Measurements from ENCODE around the gene SUOX. TPM values are rescaled to one million over a fixed set of nuclear protein-coding genes. Genes with fewer than 3 reads are reported as not detected.
A peak's percentile ranks its signal among the peaks of the same experiment; 100 is the strongest.

SUOX gene
- total RNA-seq, 1 experiment from 2014 or later = 23.2 TPM

- ChIA-PET POLR2A (interaction anchor here (1.3 kb wide), 1 partner anchor 9 kb away, joined by 10 read pairs; the partner anchor contains the start of gene RAB5B), CTCF (interaction anchor here (1.6 kb wide), 1 partner anchor 35 kb away, joined by 5 read pairs; no protein-coding TSS in a partner anchor)
- Mint-ChIP-seq H3K4me1 (peaks cover 26% of the 10 kb centered on the region), H3K27me3 (ENCODE audit: low read depth) (no peaks in the 10 kb centered on the region), H3K9me3 (no peaks in the 10 kb centered on the region), H3K36me3 (peaks cover 5% of the 10 kb centered on the region), H3K4me3 (peak overlapping the region; percentile 99), H3K27ac (peak overlapping the region; percentile 99)
- ATAC-seq (no peak), DNase-seq (ENCODE audit: low spot score) (no peak)
- no peak for TF ChIP-seq ATF2 (CRISPR knock-in tag; IDR thresholded peaks at IDR 0.05; ENCODE audit: borderline replicate concordance, low read depth)
- TF ChIP-seq GABPB1 (CRISPR knock-in tag; IDR thresholded peaks at IDR 0.05) = no peak
- no peak for TF ChIP-seq RELA (CRISPR knock-in tag; IDR thresholded peaks at IDR 0.05; ENCODE audit: borderline replicate concordance)
- no peak for TF ChIP-seq CREB1 (CRISPR knock-in tag; IDR thresholded peaks at IDR 0.05)
- no peak for TF ChIP-seq ZBTB43 (CRISPR knock-in tag; IDR thresholded peaks at IDR 0.05)
- TF ChIP-seq ZNF263 (CRISPR knock-in tag; IDR thresholded peaks at IDR 0.05; ENCODE audit: low read depth) = no peak
- no peak for TF ChIP-seq NR2C2 (CRISPR knock-in tag; IDR thresholded peaks at IDR 0.05)
- TF ChIP-seq ZNF232 (CRISPR knock-in tag; IDR thresholded peaks at IDR 0.05) = no peak
- TF ChIP-seq MLX (CRISPR knock-in tag; IDR thresholded peaks at IDR 0.05) = no peak
- TF ChIP-seq SP1 (CRISPR knock-in tag; conservative IDR thresholded peaks at IDR 0.05) = no peak
- no peak for TF ChIP-seq CDX4 (CRISPR knock-in tag; IDR thresholded peaks at IDR 0.05; ENCODE audit: borderline replicate concordance)
- TF ChIP-seq ERG (CRISPR knock-in tag; IDR thresholded peaks at IDR 0.05) = no peak
These were observed 31.8 kb upstream of the SUOX start for GRCh38 chr12:55965240-55965639.

- peaks cover 11% of the 10 kb centered on the region for H3K36me3 Mint-ChIP-seq
- H3K4me1 Mint-ChIP-seq = peaks cover 26% of the 10 kb centered on the region
- H3K9me3 Mint-ChIP-seq = no peaks in the 10 kb centered on the region
- TF ChIP-seq MYBL2 (CRISPR knock-in tag; IDR thresholded peaks at IDR 0.05) (no peak), ZSCAN18 (CRISPR knock-in tag; IDR thresholded peaks at IDR 0.05) (no peak), PREB (CRISPR knock-in tag; IDR thresholded peaks at IDR 0.05; ENCODE audit: borderline replicate concordance) (no peak), ZNF423 (CRISPR knock-in tag; IDR thresholded peaks at IDR 0.05) (no peak), GRHL2 (CRISPR knock-in tag; IDR thresholded peaks at IDR 0.05; ENCODE audit: insufficient replicate concordance, severe bottlenecking) (no peak), ATF3 (CRISPR knock-in tag; conservative IDR thresholded peaks at IDR 0.05) (no peak), ZNF219 (CRISPR knock-in tag; IDR thresholded peaks at IDR 0.05; ENCODE audit: borderline replicate concordance) (no peak), CDX4 (CRISPR knock-in tag; IDR thresholded peaks at IDR 0.05; ENCODE audit: borderline replicate concordance) (no peak), ZNF232 (CRISPR knock-in tag; IDR thresholded peaks at IDR 0.05) (no peak), FOXK1 (CRISPR knock-in tag; IDR thresholded peaks at IDR 0.05) (no peak), NFYB (CRISPR knock-in tag; conservative IDR thresholded peaks at IDR 0.05; ENCODE audit: low read depth) (no peak)
- peak within 1 kb of the TSS; percentile 99 for H3K4me3 Mint-ChIP-seq
- H3K27me3 Mint-ChIP-seq (ENCODE audit: low read depth) = no peaks in the 10 kb centered on the region
- POLR2A ChIA-PET = interaction anchor here (1.3 kb wide), 1 partner anchor 8 kb away, joined by 10 read pairs; the partner anchor contains the start of gene RAB5B
- CTCF ChIA-PET = interaction anchor here (1.6 kb wide), 1 partner anchor 36 kb away, joined by 5 read pairs; no protein-coding TSS in a partner anchor
- peak within 1 kb of the TSS; percentile 99 for H3K27ac Mint-ChIP-seq
- peak; percentile 64 for ATAC-seq
- DNase-seq (ENCODE audit: low spot score) = peak; percentile 48
These were observed 31.1 kb upstream of the SUOX start, which contains the start of gene PMEL for GRCh38 chr12:55965941-55966407. Gene PMEL, minus strand, starts transcription at chr12:55966042. Its CDS starts 31 bp downstream, at chr12:55966011.
